Right lung (tissue), 5 donors: ENCODE measurements around the gene ZFAND2B. TPM values are rescaled to one million over a fixed set of nuclear protein-coding genes. Genes with fewer than 3 reads are reported as not detected.
"Not testable (repeated sequence)": the region's sequence is repeated elsewhere in the genome, so short reads cannot be mapped to it uniquely, and the experiment has no call there.

ENCODE experiments used
- DNase-seq, 2 donors: peaks; one replicate each; pipeline ENCODE4 v3.0.0-alpha.2; 2013
- polyA plus RNA-seq, 5 donors: library from polyadenylated mRNA; unstranded; fragments of 120-200 nt; gene quantifications; one replicate each; pipeline versions ENCODE4 v1.2.1 to v1.2.3, GENCODE V29; 2013; ENCODE audit warnings: inconsistent platforms in 1 of 5, low replicate concordance in 1 of 5; ENCODE audit not compliant: insufficient read length in 5 of 5, insufficient read depth in 1 of 5

Gene ZFAND2B
- polyA plus RNA-seq, 5 donors, result 31.5 to 45.9 (median 35.8) TPM

GRCh38 chr2:219200502-219201326 is 5.9 kb upstream of the ZFAND2B start:
- not testable (repeated sequence) for DNase-seq

GRCh38 chr2:219201331-219201730 is 5.3 kb upstream of the ZFAND2B start:
- not testable (repeated sequence) for DNase-seq

GRCh38 chr2:219204425-219205164 is 2.0 kb upstream of the ZFAND2B start:
- DNase-seq, result no peak

GRCh38 chr2:219205165-219205538 is 1.4 kb upstream of the ZFAND2B start:
- no peak for DNase-seq

- DNase-seq, result no peak
Observed at GRCh38 chr2:219205981-219206327, 628 bp upstream of the ZFAND2B start.

GRCh38 chr2:219207134-219207883 is 727 bp downstream of the ZFAND2B start:
- DNase-seq, result no peak

GRCh38 chr2:219207884-219208740 is 1.5 kb downstream of the ZFAND2B start:
- DNase-seq, result no peak

- DNase-seq, result no peak
Observed at GRCh38 chr2:219209236-219210195, 2.9 kb downstream of the ZFAND2B start.

GRCh38 chr2:219210196-219210885 is 3.8 kb downstream of the ZFAND2B start:
- DNase-seq, result no peak

- no peak for DNase-seq
Observed at GRCh38 chr2:219210886-219211362, 4.3 kb downstream of the ZFAND2B start.

- no peak for DNase-seq
Observed at GRCh38 chr2:219213026-219213415, 6.4 kb downstream of the ZFAND2B start.

GRCh38 chr2:219213486-219214071 is 7.0 kb downstream of the ZFAND2B start:
- DNase-seq, result no peak

GRCh38 chr2:219214141-219214540 is 7.6 kb downstream of the ZFAND2B start:
- DNase-seq, result no peak

- no peak for DNase-seq
Observed at GRCh38 chr2:219214786-219215185, 8.2 kb downstream of the ZFAND2B start.

GRCh38 chr2:219215871-219216534 is 9.4 kb downstream of the ZFAND2B start:
- no peak for DNase-seq

GRCh38 chr2:219216535-219216915 is 9.9 kb downstream of the ZFAND2B start:
- DNase-seq, result no peak

- no peak for DNase-seq
Observed at GRCh38 chr2:219218217-219218731, 11.7 kb downstream of the ZFAND2B start.
